Measurements from ENCODE around the gene CACNB2.
"Not testable (repeated sequence)": the region's sequence is repeated elsewhere in the genome, so short reads cannot be mapped to it uniquely, and the experiment has no call there.

The CACNB2 gene

GRCh38 chr10:18149196-18149800, 9.1 kb downstream of the CACNB2 start:
- no peak for DNase-seq

- no peak for DNase-seq
Measured at GRCh38 chr10:18151356-18151890, 11.2 kb downstream of the CACNB2 start.

GRCh38 chr10:18153381-18153780, 13.2 kb downstream of the CACNB2 start:
- DNase-seq, result not testable (repeated sequence)

- no peak for DNase-seq
Measured at GRCh38 chr10:18155321-18155720, 15.1 kb downstream of the CACNB2 start.

GRCh38 chr10:18156797-18157196, 16.6 kb downstream of the CACNB2 start:
- DNase-seq, result not testable (repeated sequence)

GRCh38 chr10:18157881-18158280, 17.7 kb downstream of the CACNB2 start:
- no peak for DNase-seq

- no peak for DNase-seq
Measured at GRCh38 chr10:18158773-18159265, 18.6 kb downstream of the CACNB2 start.

GRCh38 chr10:18159557-18159956, 19.3 kb downstream of the CACNB2 start:
- DNase-seq, result no peak

- no peak for DNase-seq
Measured at GRCh38 chr10:18162021-18162627, 21.9 kb downstream of the CACNB2 start.

GRCh38 chr10:18164093-18164492, 23.9 kb downstream of the CACNB2 start:
- DNase-seq, result no peak

GRCh38 chr10:18164748-18165361, 24.6 kb downstream of the CACNB2 start:
- DNase-seq, result no peak

- DNase-seq, result no peak
Measured at GRCh38 chr10:18178854-18179483, 38.7 kb downstream of the CACNB2 start.

- no peak for DNase-seq
Measured at GRCh38 chr10:18179891-18180290, 39.7 kb downstream of the CACNB2 start.

GRCh38 chr10:18181382-18181781, 41.2 kb downstream of the CACNB2 start:
- DNase-seq, result not testable (repeated sequence)

GRCh38 chr10:18185621-18186020, 45.4 kb downstream of the CACNB2 start:
- no peak for DNase-seq

GRCh38 chr10:18190840-18191239, 50.6 kb downstream of the CACNB2 start:
- DNase-seq, result no peak

GRCh38 chr10:18194634-18195033, 54.4 kb downstream of the CACNB2 start:
- DNase-seq, result no peak

GRCh38 chr10:18195060-18195799, 55.0 kb downstream of the CACNB2 start:
- DNase-seq, result no peak

- no peak for DNase-seq
Measured at GRCh38 chr10:18196806-18197550, 56.8 kb downstream of the CACNB2 start.

GRCh38 chr10:18197706-18198105, 57.5 kb downstream of the CACNB2 start:
- no peak for DNase-seq

- no peak for DNase-seq
Measured at GRCh38 chr10:18201877-18202276, 61.7 kb downstream of the CACNB2 start.
